Measurements from ENCODE around the gene VAV2. TPM values are rescaled to one million over a fixed set of nuclear protein-coding genes. Genes with fewer than 3 reads are reported as not detected.

Gene VAV2
- total and polyA plus RNA-seq, 2 experiments from 2014 or later: 10.8 to 15.3 TPM

- TF ChIP-seq, protein P1, sequence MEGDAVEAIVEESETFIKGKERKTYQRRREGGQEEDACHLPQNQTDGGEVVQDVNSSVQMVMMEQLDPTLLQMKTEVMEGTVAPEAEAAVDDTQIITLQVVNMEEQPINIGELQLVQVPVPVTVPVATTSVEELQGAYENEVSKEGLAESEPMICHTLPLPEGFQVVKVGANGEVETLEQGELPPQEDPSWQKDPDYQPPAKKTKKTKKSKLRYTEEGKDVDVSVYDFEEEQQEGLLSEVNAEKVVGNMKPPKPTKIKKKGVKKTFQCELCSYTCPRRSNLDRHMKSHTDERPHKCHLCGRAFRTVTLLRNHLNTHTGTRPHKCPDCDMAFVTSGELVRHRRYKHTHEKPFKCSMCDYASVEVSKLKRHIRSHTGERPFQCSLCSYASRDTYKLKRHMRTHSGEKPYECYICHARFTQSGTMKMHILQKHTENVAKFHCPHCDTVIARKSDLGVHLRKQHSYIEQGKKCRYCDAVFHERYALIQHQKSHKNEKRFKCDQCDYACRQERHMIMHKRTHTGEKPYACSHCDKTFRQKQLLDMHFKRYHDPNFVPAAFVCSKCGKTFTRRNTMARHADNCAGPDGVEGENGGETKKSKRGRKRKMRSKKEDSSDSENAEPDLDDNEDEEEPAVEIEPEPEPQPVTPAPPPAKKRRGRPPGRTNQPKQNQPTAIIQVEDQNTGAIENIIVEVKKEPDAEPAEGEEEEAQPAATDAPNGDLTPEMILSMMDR (IDR thresholded peaks at IDR 0.05; ENCODE audit: low read depth, low read length): no peak
- H3K4me3 ChIP-seq: no peak overlapping the region
- peaks cover 5% of the 10 kb centered on the region for H3K4me1 ChIP-seq (ENCODE audit: low read depth)
- no peaks in the 10 kb centered on the region for H3K36me3 ChIP-seq
- H3K9me3 ChIP-seq (ENCODE audit: low read depth): no peaks in the 10 kb centered on the region
- no peaks in the 10 kb centered on the region for H3K27me3 ChIP-seq
- no peak overlapping the region for H3K27ac ChIP-seq
- no peak for DNase-seq (ENCODE audit: low read depth in 1 of 2, low spot score in 1 of 2)
Measured at GRCh38 chr9:133986774-133987445, 5.2 kb downstream of the VAV2 start.

GRCh38 chr9:133986061-133986460 is 6.1 kb downstream of the VAV2 start:
- no peaks in the 10 kb centered on the region for H3K27me3 ChIP-seq
- TF ChIP-seq, protein P1 (IDR thresholded peaks at IDR 0.05; ENCODE audit: low read depth, low read length): no peak
- H3K27ac ChIP-seq: no peak overlapping the region
- peaks cover 5% of the 10 kb centered on the region for H3K4me1 ChIP-seq (ENCODE audit: low read depth)
- H3K9me3 ChIP-seq (ENCODE audit: low read depth): no peaks in the 10 kb centered on the region
- DNase-seq (ENCODE audit: low read depth in 1 of 2, low spot score in 1 of 2): no peak
- no peak overlapping the region for H3K4me3 ChIP-seq
- H3K36me3 ChIP-seq: no peaks in the 10 kb centered on the region

DNA sequence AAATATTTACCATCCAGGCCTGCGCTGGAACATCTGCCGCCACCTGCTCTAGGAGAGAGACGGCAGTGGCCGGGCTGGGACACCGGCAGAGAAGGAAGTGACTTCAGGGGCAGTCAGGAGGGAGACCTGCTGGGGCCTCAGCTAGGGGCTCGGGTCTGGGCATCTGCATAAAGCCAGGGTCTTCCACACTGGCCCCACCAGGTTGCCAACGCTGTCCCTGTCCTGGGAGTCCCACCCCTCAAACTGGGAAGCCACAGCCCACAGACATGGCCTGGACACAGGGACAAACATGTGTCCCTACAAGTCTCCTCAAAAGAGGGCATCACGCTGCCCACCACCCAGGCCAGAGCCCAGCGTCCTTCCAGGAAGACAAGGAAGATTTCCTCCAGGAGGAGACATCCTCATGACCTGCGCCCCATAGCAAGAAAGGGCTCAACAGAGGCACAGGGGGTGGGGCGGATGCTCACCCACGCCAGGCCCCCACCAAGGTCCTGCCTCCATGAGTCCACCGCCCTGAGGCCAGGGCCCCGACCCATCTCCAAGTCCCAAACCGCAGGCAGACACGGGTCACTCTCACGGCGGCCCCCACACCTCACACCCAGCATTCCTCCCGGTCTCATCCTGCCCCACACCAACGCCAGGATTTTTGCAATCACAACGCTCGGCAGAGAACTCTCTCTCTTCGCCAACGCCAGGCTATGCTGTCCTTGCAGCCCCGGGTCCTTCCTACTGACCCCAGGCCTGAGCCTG is 9.0 kb downstream of the VAV2 start:
- Histone ChIP-seq H3K36me3 (no peaks in the 10 kb centered on the region), H3K27ac (no peak overlapping the region), H3K4me1 (ENCODE audit: low read depth) (peaks cover 10% of the 10 kb centered on the region), H3K4me3 (no peak overlapping the region), H3K9me3 (ENCODE audit: low read depth) (no peaks in the 10 kb centered on the region), H3K27me3 (no peaks in the 10 kb centered on the region)
- no peak for DNase-seq (ENCODE audit: low read depth in 1 of 2, low spot score in 1 of 2)
- TF ChIP-seq, protein P1 (IDR thresholded peaks at IDR 0.05; ENCODE audit: low read depth, low read length): no peak

DNA sequence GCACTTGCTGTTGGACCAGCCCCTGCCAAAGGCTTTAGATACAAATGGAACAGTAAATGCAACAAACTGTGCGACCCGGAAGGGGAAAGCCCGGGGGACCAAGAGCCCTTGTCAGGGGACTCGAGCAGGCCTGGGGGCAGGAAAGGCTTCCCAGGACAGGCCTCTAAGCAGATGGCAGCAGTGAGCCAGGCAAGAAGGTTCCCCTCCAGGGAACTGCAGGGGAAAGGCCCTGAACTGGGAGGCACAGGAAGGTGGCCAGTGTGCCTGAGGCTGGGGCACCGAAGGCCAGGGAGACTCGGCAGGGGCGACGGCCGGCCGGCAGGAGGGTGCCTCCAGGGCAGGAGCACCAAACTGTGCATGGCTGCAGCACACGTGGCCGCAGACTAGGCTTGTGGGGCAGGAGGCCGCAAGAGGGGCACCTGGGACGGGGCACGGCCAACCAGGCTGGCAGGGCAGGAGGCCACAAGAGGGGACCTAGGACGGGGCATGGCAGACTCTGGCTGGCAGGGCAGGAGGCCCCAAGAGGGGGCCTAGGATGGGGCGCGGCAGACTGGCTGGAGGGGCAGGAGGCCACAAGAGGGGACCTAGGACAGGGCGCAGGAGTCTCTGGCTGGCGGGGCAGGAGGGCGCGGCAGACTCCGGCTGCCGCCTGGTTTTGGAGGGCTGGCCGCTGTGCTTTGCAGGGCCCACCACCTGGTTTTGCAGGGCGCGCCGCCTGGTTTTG is 10.0 kb downstream of the VAV2 start:
- H3K27me3 ChIP-seq: no peaks in the 10 kb centered on the region
- H3K36me3 ChIP-seq: no peaks in the 10 kb centered on the region
- DNase-seq (ENCODE audit: low read depth in 1 of 2, low spot score in 1 of 2): no peak
- no peak overlapping the region for H3K4me3 ChIP-seq
- H3K4me1 ChIP-seq (ENCODE audit: low read depth): peaks cover 10% of the 10 kb centered on the region
- TF ChIP-seq, protein P1 (IDR thresholded peaks at IDR 0.05; ENCODE audit: low read depth, low read length): no peak
- H3K9me3 ChIP-seq (ENCODE audit: low read depth): no peaks in the 10 kb centered on the region
- H3K27ac ChIP-seq: no peak overlapping the region

DNA sequence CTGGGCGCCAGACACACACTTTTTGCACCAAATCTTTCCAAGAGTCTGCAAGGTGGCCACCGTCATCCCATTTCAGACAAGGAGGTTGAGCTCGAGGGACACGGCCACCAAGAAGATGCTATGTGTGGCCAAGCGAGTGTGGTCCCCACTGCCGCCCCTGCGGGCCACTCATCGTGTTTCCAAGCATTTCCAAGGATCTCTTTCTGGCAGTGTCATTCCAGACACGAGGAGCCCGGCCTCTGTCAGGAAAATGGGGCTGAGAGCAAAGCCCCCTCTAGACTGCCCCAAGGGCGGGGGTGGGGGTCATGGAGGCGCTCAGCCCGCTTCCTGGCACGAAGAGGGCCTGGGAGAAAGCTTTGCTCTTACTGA is 10.6 kb downstream of the VAV2 start:
- Histone ChIP-seq H3K36me3 (no peaks in the 10 kb centered on the region), H3K27me3 (no peaks in the 10 kb centered on the region), H3K27ac (no peak overlapping the region), H3K4me1 (ENCODE audit: low read depth) (peaks cover 10% of the 10 kb centered on the region), H3K4me3 (no peak overlapping the region), H3K9me3 (ENCODE audit: low read depth) (no peaks in the 10 kb centered on the region)
- TF ChIP-seq, protein P1 (IDR thresholded peaks at IDR 0.05; ENCODE audit: low read depth, low read length): no peak
- DNase-seq (ENCODE audit: low read depth in 1 of 2, low spot score in 1 of 2): no peak

Data from cardiac muscle cell (in vitro differentiated cells and primary cell).